HG03039 (cell line): ENCODE data around the gene NFAT5.
A peak's percentile ranks its signal among the peaks of the same experiment; 100 is the strongest.

Source experiments
- ATAC-seq: cut with Tn5 transposase; IDR thresholded peaks from one replicate; pipeline ENCODE4 v1.9.1; 2021; ENCODE audit warnings: mild to moderate bottlenecking, moderate library complexity; ENCODE audit not compliant: unreplicated experiment

NFAT5 gene

GRCh38 chr16:69701452-69701851 lies 135.7 kb downstream of the NFAT5 start:
- no peak for ATAC-seq

DNA sequence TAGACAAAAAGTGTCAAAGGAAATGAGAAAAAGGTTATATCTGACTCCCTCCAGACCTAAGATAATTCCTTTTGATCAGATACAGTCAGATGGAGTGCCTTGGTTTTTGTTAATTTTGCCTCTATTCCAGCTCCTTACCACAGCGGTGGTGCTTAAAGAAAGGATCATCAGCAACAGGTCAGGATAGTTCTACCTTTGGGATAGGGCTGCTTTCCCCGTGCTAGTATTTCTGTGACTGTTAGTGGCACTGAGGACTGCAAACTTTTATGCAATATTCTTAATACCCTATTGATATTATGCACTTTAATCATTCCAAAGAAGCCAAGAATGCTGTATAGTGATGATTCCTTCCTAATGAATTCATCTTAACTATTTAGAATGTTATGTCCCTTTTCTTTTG lies 136.1 kb downstream of the NFAT5 start:
- no peak for ATAC-seq

DNA sequence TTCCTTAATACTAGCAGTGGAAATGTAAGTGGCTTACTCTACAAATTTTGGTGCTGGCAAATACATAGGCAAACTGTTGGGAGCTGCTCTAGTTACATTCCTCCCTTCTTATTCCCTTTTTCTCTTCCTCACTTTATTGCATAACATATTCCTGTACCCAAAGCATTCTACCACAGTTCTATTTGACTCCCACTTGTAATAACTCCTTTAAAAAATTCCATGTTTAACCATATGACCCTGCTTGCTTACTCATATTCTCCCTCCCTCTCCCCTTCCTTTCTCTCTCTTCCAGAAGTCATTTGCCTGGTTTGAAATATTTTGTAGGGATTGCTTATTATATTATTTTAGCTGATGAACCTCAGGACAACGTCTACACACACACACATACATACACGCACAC lies 137.9 kb downstream of the NFAT5 start:
- no peak for ATAC-seq

- ATAC-seq = no peak
Observed at GRCh38 chr16:69706256-69706974, 140.6 kb downstream of the NFAT5 start.

DNA sequence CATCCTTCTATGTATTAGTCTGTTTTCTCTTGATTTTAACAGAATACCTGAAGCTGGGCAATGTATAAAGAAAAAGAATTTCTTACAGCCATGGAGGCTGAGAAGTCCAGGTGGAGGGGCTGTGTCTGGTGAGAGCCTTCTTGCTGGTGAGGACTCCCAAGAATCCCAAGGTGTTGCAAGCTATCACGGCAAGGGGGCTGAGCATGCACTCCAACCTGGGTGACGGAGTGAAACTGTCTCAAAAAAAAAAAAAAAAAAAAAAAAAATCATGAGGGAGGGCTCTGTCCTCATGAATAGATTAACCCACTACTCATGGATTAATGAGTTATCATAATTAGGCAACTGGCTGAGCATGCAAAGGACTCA lies 141.2 kb downstream of the NFAT5 start:
- ATAC-seq = no peak

GRCh38 chr16:69707920-69708683 lies 142.3 kb downstream of the NFAT5 start:
- no peak for ATAC-seq

GRCh38 chr16:69709456-69710084 lies 143.8 kb downstream of the NFAT5 start:
- ATAC-seq = no peak

GRCh38 chr16:69711115-69711740 lies 145.5 kb downstream of the NFAT5 start:
- no peak for ATAC-seq

DNA sequence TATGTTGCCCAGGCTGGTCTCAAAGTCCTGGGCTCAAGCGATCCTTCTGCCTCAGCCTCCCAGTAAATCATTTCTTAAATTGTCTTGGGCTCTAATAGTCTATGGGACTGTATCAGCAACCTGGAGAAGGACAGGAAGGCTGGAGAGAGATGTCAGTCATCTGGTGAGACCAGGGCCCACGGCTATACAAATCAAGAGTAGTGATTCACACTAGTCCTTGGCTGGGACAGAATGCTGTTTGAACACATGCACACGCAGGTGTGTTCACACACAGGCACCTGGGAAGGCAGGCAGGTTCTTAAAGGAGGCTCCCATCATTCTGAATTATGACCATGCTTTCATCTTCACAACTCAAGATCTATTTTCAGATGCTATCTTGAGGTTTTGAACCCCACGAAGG lies 146.5 kb downstream of the NFAT5 start:
- ATAC-seq = no peak

GRCh38 chr16:69712914-69713581 lies 147.3 kb downstream of the NFAT5 start:
- ATAC-seq = no peak

- ATAC-seq = no peak
Observed at GRCh38 chr16:69717066-69717465, 151.3 kb downstream of the NFAT5 start.

DNA sequence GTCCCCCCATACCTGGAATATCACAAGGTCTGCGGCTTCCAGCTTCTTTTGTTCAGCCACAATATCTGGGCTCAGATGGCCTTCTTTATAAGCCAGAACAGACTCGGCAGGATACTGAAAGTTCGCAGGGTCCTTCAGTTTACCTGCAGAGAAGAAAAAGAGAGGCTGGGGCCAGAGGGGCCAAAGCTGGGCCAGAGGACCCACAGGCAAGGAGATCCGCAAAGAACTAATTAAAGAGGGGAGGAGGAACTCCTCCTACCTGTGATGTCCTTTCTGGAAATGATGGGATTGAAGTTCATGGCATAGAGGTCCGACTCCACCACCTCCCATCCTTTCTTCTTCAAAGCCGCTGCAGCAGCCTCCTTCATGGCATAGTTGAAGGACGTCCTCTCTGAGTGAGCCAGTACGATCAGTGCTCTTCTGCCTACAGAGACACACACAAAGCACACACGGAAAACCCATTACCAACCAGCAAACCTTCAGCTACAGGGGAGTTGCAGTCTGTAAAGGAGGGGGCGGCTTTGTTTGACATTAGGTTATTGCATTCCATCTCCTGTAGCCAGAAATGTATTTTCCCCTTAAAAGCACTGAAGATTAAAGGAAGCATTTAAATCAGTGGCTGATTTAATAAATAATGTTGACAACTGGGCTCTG lies 152.5 kb downstream of the NFAT5 start:
- ATAC-seq = no peak

GRCh38 chr16:69720822-69721430 lies 155.2 kb downstream of the NFAT5 start:
- ATAC-seq = no peak

DNA sequence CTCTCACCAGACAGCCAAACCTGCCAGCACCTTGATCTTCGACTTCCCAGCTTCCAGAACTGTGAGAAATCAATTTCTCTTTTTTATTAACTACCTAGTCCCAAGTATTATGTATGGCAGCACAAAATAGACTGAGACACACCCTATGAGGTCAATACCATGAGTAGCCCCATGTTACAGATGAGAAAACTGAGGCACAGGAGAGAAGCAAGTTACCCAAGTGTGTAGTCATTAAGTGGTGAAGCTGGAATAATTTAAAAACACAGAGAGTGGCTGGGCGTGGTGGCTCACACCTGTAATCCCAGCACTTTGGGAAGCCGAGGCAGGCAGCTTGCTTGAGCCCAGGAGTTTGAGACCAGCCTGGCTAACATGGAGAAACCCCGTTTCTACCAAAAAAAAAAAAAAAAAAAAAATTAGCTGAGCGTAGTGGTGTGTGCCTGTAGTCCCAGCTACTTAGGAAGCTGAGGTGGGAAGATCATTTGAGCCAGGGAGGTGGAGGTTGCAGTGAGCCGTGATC lies 155.7 kb downstream of the NFAT5 start:
- no peak for ATAC-seq

GRCh38 chr16:69724414-69724873 lies 158.7 kb downstream of the NFAT5 start:
- no peak for ATAC-seq

DNA sequence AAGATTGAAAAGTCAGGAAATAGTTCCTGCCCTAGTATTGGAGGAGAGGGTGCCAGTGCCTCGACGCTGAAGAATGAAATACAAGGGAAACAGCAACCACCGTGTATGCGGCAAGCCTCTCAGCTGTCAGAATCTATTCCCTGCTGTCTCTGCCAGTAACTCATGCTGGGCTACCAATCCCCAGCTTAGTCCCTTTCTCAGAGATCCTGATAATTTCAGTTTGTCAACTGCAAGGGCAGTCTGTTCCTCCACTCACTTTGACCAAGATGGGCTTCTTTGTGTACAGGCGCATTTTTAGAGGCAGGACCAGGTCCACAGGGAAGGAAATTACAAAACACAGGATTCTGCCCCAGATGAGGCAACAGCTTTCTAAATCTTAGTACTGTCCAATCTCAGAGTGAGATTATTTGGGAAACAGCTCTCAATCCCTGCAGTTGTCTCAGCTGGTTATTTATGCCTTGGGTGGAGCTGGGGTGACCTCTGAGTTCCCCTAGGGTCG lies 159.3 kb downstream of the NFAT5 start:
- no peak for ATAC-seq

GRCh38 chr16:69725480-69726312 lies 159.9 kb downstream of the NFAT5 start:
- no peak for ATAC-seq

DNA sequence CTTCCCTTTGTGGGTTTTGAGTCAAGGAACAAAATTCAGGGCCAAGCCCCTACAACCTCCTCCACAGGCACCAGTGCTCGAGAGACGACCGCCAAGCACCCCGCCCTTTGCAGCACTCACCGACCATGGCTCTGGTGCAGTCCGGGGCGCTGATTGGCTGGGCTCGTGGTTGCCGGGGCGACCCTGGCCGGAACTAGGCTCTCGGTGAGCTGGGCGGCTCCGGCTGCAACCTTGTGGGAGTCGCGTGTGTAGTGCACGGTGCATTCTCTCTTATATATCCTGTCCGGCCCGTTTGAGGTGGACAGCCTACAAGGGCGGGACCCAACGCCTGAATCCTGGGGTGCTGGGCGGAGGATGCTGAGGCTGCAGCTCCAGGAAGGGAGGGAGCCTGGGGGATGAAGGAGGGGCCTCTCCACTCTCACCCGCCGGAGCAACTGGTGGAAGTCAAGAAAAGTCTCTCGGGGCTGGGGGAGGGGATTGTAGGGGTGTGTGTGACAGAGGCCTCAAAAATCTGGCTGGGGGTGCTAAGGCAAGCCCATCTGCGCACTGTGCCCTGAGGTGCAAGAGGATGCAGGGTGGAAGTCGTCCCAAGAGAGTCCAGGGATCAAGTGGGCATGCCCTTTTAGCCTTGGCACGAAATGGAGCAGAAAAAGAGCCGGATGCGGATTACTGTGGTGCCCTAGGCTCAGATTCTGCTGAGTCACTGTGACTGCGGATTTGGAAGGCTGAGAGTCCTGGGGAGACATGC lies 160.7 kb downstream of the NFAT5 start, which contains the start of gene NQO1:
Gene NQO1, minus strand, starts transcription at position 248 of the 748 bp plus-strand sequence. Its CDS starts 121 bp downstream, at position 127.
- ATAC-seq = peak; percentile 94
